Keratinocyte (primary cell): ENCODE results near the gene GPSM1. TPM values are rescaled to one million over a fixed set of nuclear protein-coding genes. Genes with fewer than 3 reads are reported as not detected.

Experiments used
- DNase-seq: peaks from one replicate; pipeline ENCODE4 v3.0.0-alpha.2; 2011; ENCODE audit warnings: low read depth, missing footprints, low spot score
- FAIRE-seq: peaks from 2 replicates; lab custom pipeline; 2011; peaks lifted over from hg19 to GRCh38; lab: Jason Lieb, UNC
- H2AFZ ChIP-seq: 2 replicates; pipeline ENCODE4 v1.6.0; 2012; ENCODE audit warnings: low read length, control low read depth, inconsistent platforms; ENCODE audit not compliant: control insufficient read depth
- H3K27ac ChIP-seq: 2 replicates; pipeline ENCODE4 v1.5.1; 2011; ENCODE audit warnings: low read length; ENCODE audit not compliant: control insufficient read depth, insufficient read depth
- H3K27me3 ChIP-seq: 3 replicates; pipeline ENCODE4 v1.6.0; 2011; ENCODE audit warnings: low read length; ENCODE audit not compliant: control insufficient read depth, insufficient read depth; ENCODE audit errors: extremely low read depth
- H3K36me3 ChIP-seq, 2 experiments: 2 replicates in 1 of 2; 3 replicates in 1 of 2; pipeline ENCODE4 v1.5.1; 2011; ENCODE audit warnings: low read length in 2 of 2, mild to moderate bottlenecking in 1 of 2; ENCODE audit not compliant: control insufficient read depth in 2 of 2, insufficient read depth in 2 of 2; ENCODE audit errors: extremely low read depth in 1 of 2
- H3K4me1 ChIP-seq: 3 replicates; pipeline ENCODE4 v1.5.1; 2011; ENCODE audit warnings: low read length; ENCODE audit not compliant: control insufficient read depth, insufficient read depth; ENCODE audit errors: extremely low read depth
- H3K4me2 ChIP-seq: 3 replicates; pipeline ENCODE4 v1.6.0; 2011; ENCODE audit warnings: low read depth, low read length; ENCODE audit not compliant: control insufficient read depth, insufficient read depth; ENCODE audit errors: extremely low read depth
- H3K4me3 ChIP-seq, 3 experiments: fragments of 200-600 bp in 1 of 3; sonication (generic) in 1 of 3; 2 replicates in 2 of 3; 3 replicates in 1 of 3; pipeline ENCODE4 v1.5.1; 2011 to 2016; ENCODE audit warnings: low read length in 3 of 3, mild to moderate bottlenecking in 3 of 3, control low read depth in 2 of 3, inconsistent platforms in 1 of 3, low read depth in 1 of 3, mixed read lengths in 1 of 3, mixed run types in 1 of 3, moderate library complexity in 1 of 3; ENCODE audit not compliant: control insufficient read depth in 2 of 3, insufficient read depth in 2 of 3; ENCODE audit errors: extremely low read depth in 1 of 3
- H3K79me2 ChIP-seq: 2 replicates; pipeline ENCODE4 v1.6.0; 2012; ENCODE audit warnings: low read length; ENCODE audit not compliant: control insufficient read depth, insufficient read depth
- H3K9ac ChIP-seq: 3 replicates; pipeline ENCODE4 v1.6.0; 2011; ENCODE audit warnings: low read length; ENCODE audit not compliant: control insufficient read depth, insufficient read depth; ENCODE audit errors: extremely low read depth
- H3K9me1 ChIP-seq: 3 replicates; pipeline ENCODE4 v1.6.0; 2011; ENCODE audit warnings: low read length; ENCODE audit not compliant: control insufficient read depth, insufficient read depth; ENCODE audit errors: extremely low read depth
- H3K9me3 ChIP-seq: 2 replicates; pipeline ENCODE4 v1.5.1; 2012; ENCODE audit warnings: low read depth, low read length; ENCODE audit not compliant: control insufficient read depth
- H4K20me1 ChIP-seq: 3 replicates; pipeline ENCODE4 v1.6.0; 2011; ENCODE audit warnings: low read length; ENCODE audit not compliant: control insufficient read depth, insufficient read depth; ENCODE audit errors: extremely low read depth
- CTCF ChIP-seq, 3 experiments: IDR thresholded peaks in 1 of 3; conservative IDR thresholded peaks in 1 of 3; optimal IDR thresholded peaks in 1 of 3; 2 replicates in 2 of 3; 3 replicates in 1 of 3; pipeline versions ENCODE3 to v1.5.1; 2011; ENCODE audit warnings: low read length in 3 of 3, mild to moderate bottlenecking in 3 of 3, moderate library complexity in 2 of 3, control low read depth in 1 of 3, inconsistent platforms in 1 of 3; ENCODE audit not compliant: insufficient read depth in 2 of 3; ENCODE audit errors: extremely low read depth in 1 of 3
- EZH2 ChIP-seq: IDR thresholded peaks from one replicate; pipeline ENCODE4 v1.6.1; 2012; ENCODE audit warnings: inconsistent platforms, mild to moderate bottlenecking, low read length, moderate library complexity
- dilution Hi-C: fragments of 300-500 bp; cut with MboI; formaldehyde crosslinking; loops from one replicate; pipeline ENCODE4 v1.7.0; 2020; ENCODE audit warnings: low sequenced_read_pairs; ENCODE audit not compliant: extremely low pct_ligation_motif_present
- polyA plus RNA-seq, 5 experiments: library from polyadenylated mRNA; depleted of rRNA in 3 of 5; stranded (reverse) in 3 of 5; stranded (forward) in 1 of 5; unstranded in 1 of 5; fragments of >200 nt; gene quantifications; 1 replicate in 1 of 5; 2 replicates in 3 of 5; 3 replicates in 1 of 5; pipeline versions ENCODE4 v1.2.1 to v1.2.3, GENCODE V29; 2011 to 2012; ENCODE audit warnings: missing spikeins in 2 of 5, low read depth in 1 of 5, low replicate concordance in 1 of 5

Gene GPSM1
- polyA plus RNA-seq, 1 donor (not counting 4 experiments of a cell fraction or from before 2014, with no cell fraction given) = 2.5 TPM

GRCh38 chr9:136321561-136321960 lies 5.8 kb upstream of the GPSM1 start:
- Histone ChIP-seq H2AFZ (no peak overlapping the region), H3K9me3 (peaks cover 2% of the 10 kb centered on the region), H3K27ac (no peak overlapping the region), H3K9ac (no peak overlapping the region), H4K20me1 (no peaks in the 10 kb centered on the region), H3K4me1 (peaks cover 14% of the 10 kb centered on the region), H3K79me2 (no peaks in the 10 kb centered on the region), H3K27me3 (peaks cover 26% of the 10 kb centered on the region), H3K36me3 (no peaks in the 10 kb centered on the region), H3K4me3 (no peak overlapping the region), H3K4me2 (no peak overlapping the region), H3K9me1 (no peaks in the 10 kb centered on the region)
- no peak for TF ChIP-seq CTCF (optimal IDR thresholded peaks at IDR 0.05 in 1 of 3, IDR thresholded peaks at IDR 0.05 in 1 of 3, conservative IDR thresholded peaks at IDR 0.05 in 1 of 3; ENCODE audit: extremely low read depth in 1 of 3, insufficient read depth in 2 of 3, low read length in 3 of 3)
- no peak for TF ChIP-seq EZH2
- dilution Hi-C loops = no loop called here
- DNase-seq = no peak
- no peak for FAIRE-seq

- Histone ChIP-seq H3K9ac (no peak overlapping the region), H3K4me1 (peaks cover 10% of the 10 kb centered on the region), H3K36me3 (no peaks in the 10 kb centered on the region), H3K79me2 (no peaks in the 10 kb centered on the region), H4K20me1 (no peaks in the 10 kb centered on the region), H3K27ac (no peak overlapping the region), H3K4me2 (peak overlapping the region; percentile 59), H3K9me3 (peaks cover 2% of the 10 kb centered on the region), H3K27me3 (peaks cover 26% of the 10 kb centered on the region), H2AFZ (no peak overlapping the region), H3K4me3 (peak overlapping the region in 1 of 3 experiments; percentile 37), H3K9me1 (no peaks in the 10 kb centered on the region)
- DNase-seq (no peak), FAIRE-seq (no peak)
- TF ChIP-seq EZH2 = no peak
- TF ChIP-seq CTCF (optimal IDR thresholded peaks at IDR 0.05 in 1 of 3, IDR thresholded peaks at IDR 0.05 in 1 of 3, conservative IDR thresholded peaks at IDR 0.05 in 1 of 3; ENCODE audit: extremely low read depth in 1 of 3, insufficient read depth in 2 of 3, low read length in 3 of 3) = no peak
- dilution Hi-C loops = no loop called here
Observed at GRCh38 chr9:136322756-136323330, 4.5 kb upstream of the GPSM1 start.
